ENCODE data around the gene HSF4.

The HSF4 gene

GRCh38 chr16:67202426-67202825 lies 37.9 kb downstream of the HSF4 start:
- no peak overlapping the region for H3K4me3 ChIP-seq (ENCODE audit: low read length)
- TF ChIP-seq ZNF274 (IDR thresholded peaks at IDR 0.05; ENCODE audit: low read depth, low read length) = no peak

- TF ChIP-seq ZNF274 (IDR thresholded peaks at IDR 0.05; ENCODE audit: low read depth, low read length) = no peak
- H3K4me3 ChIP-seq (ENCODE audit: low read length) = no peak overlapping the region
These were observed 38.5 kb downstream of the HSF4 start for GRCh38 chr16:67202956-67203493.

- TF ChIP-seq ZNF274 (IDR thresholded peaks at IDR 0.05; ENCODE audit: low read depth, low read length) = no peak
- no peak overlapping the region for H3K4me3 ChIP-seq (ENCODE audit: low read length)
These were observed 39.5 kb downstream of the HSF4 start for GRCh38 chr16:67204076-67204475.

GRCh38 chr16:67206129-67206837 lies 41.7 kb downstream of the HSF4 start:
- no peak overlapping the region for H3K4me3 ChIP-seq (ENCODE audit: low read length)
- no peak for TF ChIP-seq ZNF274 (IDR thresholded peaks at IDR 0.05; ENCODE audit: low read depth, low read length)

GRCh38 chr16:67206838-67207248 lies 42.3 kb downstream of the HSF4 start:
- TF ChIP-seq ZNF274 (IDR thresholded peaks at IDR 0.05; ENCODE audit: low read depth, low read length) = no peak
- no peak overlapping the region for H3K4me3 ChIP-seq (ENCODE audit: low read length)

- no peak overlapping the region for H3K4me3 ChIP-seq (ENCODE audit: low read length)
- no peak for TF ChIP-seq ZNF274 (IDR thresholded peaks at IDR 0.05; ENCODE audit: low read depth, low read length)
These were observed 42.9 kb downstream of the HSF4 start for GRCh38 chr16:67207249-67208091.

- no peak for TF ChIP-seq ZNF274 (IDR thresholded peaks at IDR 0.05; ENCODE audit: low read depth, low read length)
- H3K4me3 ChIP-seq (ENCODE audit: low read length) = no peak overlapping the region
These were observed 43.8 kb downstream of the HSF4 start for GRCh38 chr16:67208154-67208896.

GRCh38 chr16:67209565-67209964 lies 45.0 kb downstream of the HSF4 start:
- no peak for TF ChIP-seq ZNF274 (IDR thresholded peaks at IDR 0.05; ENCODE audit: low read depth, low read length)

GRCh38 chr16:67210069-67210937 lies 45.8 kb downstream of the HSF4 start:
- no peak overlapping the region for H3K4me3 ChIP-seq (ENCODE audit: low read length)
- no peak for TF ChIP-seq ZNF274 (IDR thresholded peaks at IDR 0.05; ENCODE audit: low read depth, low read length)

More at GRCh38 chr16:67209565-67209964, 45.0 kb downstream of the HSF4 start:
- no peak overlapping the region for H3K4me3 ChIP-seq (ENCODE audit: low read length)

- no peak for TF ChIP-seq ZNF274 (IDR thresholded peaks at IDR 0.05; ENCODE audit: low read depth, low read length)
- no peak overlapping the region for H3K4me3 ChIP-seq (ENCODE audit: low read length)
These were observed 47.1 kb downstream of the HSF4 start for GRCh38 chr16:67211674-67212073.

GRCh38 chr16:67212766-67213165 lies 48.2 kb downstream of the HSF4 start:
- no peak overlapping the region for H3K4me3 ChIP-seq (ENCODE audit: low read length)
- TF ChIP-seq ZNF274 (IDR thresholded peaks at IDR 0.05; ENCODE audit: low read depth, low read length) = no peak

GRCh38 chr16:67213197-67214019 lies 48.9 kb downstream of the HSF4 start:
- no peak overlapping the region for H3K4me3 ChIP-seq (ENCODE audit: low read length)
- no peak for TF ChIP-seq ZNF274 (IDR thresholded peaks at IDR 0.05; ENCODE audit: low read depth, low read length)

Measured in GM08714 (cell line).